ENCODE measurements around the gene RAMP2. TPM values are rescaled to one million over a fixed set of nuclear protein-coding genes. Genes with fewer than 3 reads are reported as not detected.

RAMP2 gene
- not detected in 2 replicates for total RNA-seq

GRCh38 chr17:42760652-42761581 is at the start of gene RAMP2:
TSS of gene RAMP2 (plus strand) at chr17:42761227. CDS start at chr17:42761262, 35 bp downstream.

DNA sequence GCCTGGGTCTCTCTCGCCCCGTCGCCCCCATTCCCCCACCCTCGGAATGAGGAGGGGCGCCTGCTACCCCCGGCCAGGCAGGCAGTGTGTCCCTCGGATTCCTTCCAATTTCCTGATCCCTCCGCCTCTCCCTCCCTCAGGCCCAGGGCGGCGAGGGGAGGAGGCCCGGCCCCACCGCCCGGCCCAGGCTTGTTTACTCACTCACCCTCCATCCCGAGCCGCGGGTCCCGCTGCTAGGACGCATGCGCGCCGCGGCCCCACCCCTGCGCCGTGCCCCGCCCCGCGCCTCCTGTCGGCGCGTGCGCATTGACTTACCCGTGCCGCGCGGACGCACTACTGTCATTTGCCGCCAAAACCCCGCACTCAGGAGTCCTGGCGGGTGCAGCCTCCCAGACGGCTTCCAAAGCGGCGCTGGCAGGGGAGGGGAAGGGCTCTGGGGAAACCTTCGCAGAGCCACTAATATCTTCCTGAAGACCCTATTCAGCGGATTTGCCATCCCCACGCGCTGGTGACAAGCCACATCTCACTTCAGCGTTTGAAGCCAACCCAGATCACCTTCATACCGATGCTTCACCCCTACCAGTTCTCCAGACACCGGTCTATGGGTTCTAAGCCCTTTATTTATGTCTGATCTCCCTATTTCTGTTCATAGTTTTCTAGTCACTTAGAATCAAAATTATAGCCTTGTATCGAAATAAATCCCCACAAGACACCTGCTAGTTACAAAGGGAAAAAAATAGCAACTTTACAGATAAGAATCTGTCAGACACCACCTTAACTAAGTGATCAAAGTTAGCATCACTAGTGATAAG is 16.0 kb upstream of the RAMP2 start, which contains the start of gene EZH1:
TSS of gene EZH1 (minus strand) at position 235 of the 812 bp plus-strand sequence. CDS start 16,099 bp downstream, outside the sequence.

GRCh38 chr17:42773290-42774035 is 12.4 kb downstream of the RAMP2 start, which contains the start of gene VPS25:
TSS of gene VPS25 (plus strand) at chr17:42773449. CDS start at chr17:42773476, 27 bp downstream.

DNA sequence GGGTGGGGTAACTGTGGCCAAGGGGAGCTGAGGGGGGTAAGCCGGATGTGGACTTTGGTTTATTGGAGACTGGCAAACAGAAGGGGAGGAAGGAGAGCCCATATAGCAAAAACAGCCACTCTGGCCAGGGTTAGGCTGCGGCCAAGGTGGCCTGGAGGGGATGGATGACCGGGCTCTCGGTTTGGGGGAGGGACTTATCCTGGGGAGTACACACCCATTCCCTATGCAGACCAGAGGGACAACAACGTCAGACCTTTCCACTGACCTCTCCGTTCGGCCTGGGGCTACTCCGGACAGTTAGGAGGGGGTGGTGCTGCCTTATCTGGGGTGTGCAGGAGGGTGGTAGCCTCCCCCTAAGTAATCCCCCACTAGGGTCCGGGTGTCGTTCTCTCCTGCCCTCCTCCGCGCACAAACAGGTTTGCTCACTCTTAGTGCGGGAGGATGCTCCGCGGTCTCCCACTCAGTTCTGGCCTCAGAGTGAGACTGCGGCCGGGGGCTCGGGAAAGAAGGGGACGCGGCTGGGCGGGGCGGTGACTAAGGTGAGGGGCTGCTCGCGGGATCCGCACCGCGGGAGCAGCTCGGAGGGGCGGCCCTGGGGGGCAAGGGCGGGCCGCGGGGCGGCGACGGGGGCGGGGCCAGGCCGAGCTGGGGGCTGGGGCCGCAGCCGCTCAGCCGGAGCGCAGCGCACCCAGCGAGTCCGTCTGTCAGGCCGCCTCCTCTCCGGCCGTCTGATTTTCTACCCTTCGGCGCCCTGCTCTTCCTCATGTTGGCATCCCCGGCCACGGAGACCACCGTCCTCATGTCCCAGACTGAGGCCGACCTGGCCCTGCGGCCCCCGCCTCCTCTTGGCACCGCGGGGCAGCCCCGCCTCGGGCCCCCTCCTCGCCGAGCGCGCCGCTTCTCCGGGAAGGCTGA is 19.2 kb downstream of the RAMP2 start, which contains the start of gene WNK4:
TSS of gene WNK4 (plus strand) at position 675 of the 915 bp plus-strand sequence. CDS start at position 764, 89 bp downstream.

DNA sequence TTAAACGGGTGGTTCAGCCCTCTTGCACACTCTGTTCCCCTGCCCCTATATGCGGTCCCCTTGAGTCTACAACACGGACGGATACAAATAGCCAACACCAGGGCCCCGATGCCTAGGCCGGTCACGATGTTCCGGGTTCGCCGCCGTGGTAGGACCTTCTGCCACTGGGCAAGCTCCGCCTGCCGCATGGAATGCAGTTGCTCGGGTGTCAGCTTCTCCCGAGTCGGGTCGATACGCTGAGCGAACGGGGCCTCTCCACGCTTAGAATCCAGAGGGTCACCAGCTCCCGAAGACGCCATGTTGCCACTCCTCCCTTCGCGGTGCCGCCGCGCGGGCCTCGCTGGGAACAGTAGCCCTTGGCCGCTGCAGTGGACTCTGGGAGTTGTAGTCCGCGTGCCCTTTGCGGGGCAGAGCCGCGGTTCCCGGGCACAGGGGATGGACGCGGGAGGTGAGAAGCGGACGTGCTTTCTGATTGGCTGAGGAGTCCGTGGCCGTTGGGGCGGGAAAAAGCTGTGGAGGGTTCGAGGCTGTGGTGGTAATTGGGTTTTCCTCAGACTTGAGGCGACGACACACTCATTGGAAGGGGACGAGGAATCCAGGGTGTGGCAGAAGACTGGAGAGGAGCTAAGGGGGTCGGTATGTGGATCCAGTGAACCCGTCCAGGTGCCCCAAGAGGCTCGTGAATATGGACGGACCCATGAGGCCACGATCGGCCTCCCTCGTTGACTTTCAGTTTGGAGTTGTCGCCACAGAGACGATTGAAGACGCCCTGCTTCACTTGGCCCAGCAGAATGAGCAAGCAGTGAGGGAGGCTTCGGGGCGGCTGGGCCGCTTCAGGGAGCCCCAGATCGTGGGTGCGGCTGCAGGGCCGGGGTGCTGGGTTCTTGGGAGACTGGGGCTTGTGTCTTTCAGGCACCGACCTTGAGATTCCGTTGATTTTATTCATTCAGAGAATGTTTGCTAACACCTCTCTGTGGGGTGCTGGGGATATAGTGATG is 37.7 kb downstream of the RAMP2 start, which contains the start of the genes CNTD1 and COA3:
TSS of gene CNTD1 (plus strand) at position 479 of the 998 bp plus-strand sequence. CDS start at position 686, 207 bp downstream.
TSS of gene COA3 (minus strand) at position 322 of the 998 bp plus-strand sequence. CDS start at position 299, 23 bp downstream.

Other genes starting within 250 kb of the RAMP2 start
- 11.6 and 13.5 TPM in 2 replicates for gene NAGLU, start 225.0 kb upstream of the RAMP2 start, total RNA-seq
- gene HSD17B1, start 208.3 kb upstream of the RAMP2 start, total RNA-seq = 2.7 and 3.4 TPM in 2 replicates
- 18.5 and 39.4 TPM in 2 replicates for gene COASY, start 199.1 kb upstream of the RAMP2 start, total RNA-seq
- 34.9 and 38.1 TPM in 2 replicates for gene MLX, start 194.1 kb upstream of the RAMP2 start, total RNA-seq
- gene PSMC3IP, start 183.5 kb upstream of the RAMP2 start, total RNA-seq = 1.4 and 1.9 TPM in 2 replicates
- gene RETREG3, start 151.9 kb upstream of the RAMP2 start, total RNA-seq = 77.7 and 78.3 TPM in 2 replicates
- 11.3 and 27.1 TPM in 2 replicates for gene TUBG1, start 151.5 kb upstream of the RAMP2 start, total RNA-seq
- 3.4 and 5.3 TPM in 2 replicates for gene TUBG2, start 101.9 kb upstream of the RAMP2 start, total RNA-seq
- gene PLEKHH3, start 84.2 kb upstream of the RAMP2 start, total RNA-seq = 16.4 and 31.0 TPM in 2 replicates
- under 0.01 and 0.21 TPM in 2 replicates for gene CCR10, start 79.4 kb upstream of the RAMP2 start, total RNA-seq
- gene CNTNAP1, start 78.7 kb upstream of the RAMP2 start, total RNA-seq = under 0.01 and 0.71 TPM in 2 replicates
- 13.0 and 17.4 TPM in 2 replicates for gene EZH1, start 16.2 kb upstream of the RAMP2 start, total RNA-seq
- 52.1 and 66.3 TPM in 2 replicates for gene VPS25, start 12.2 kb downstream of the RAMP2 start, total RNA-seq
- under 0.01 and 0.57 TPM in 2 replicates for gene WNK4, start 19.4 kb downstream of the RAMP2 start, total RNA-seq
- 32.1 and 41.7 TPM in 2 replicates for gene COA3, start 37.5 kb downstream of the RAMP2 start, total RNA-seq
- not detected in 2 replicates for gene CNTD1, start 37.6 kb downstream of the RAMP2 start, total RNA-seq
- 118 and 125 TPM in 2 replicates for gene BECN1, start 63.1 kb downstream of the RAMP2 start, total RNA-seq
- 86.5 and 115 TPM in 2 replicates for gene PSME3, start 72.2 kb downstream of the RAMP2 start, total RNA-seq
- 0.68 and 2.7 TPM in 2 replicates for gene AOC2, start 83.4 kb downstream of the RAMP2 start, total RNA-seq
- gene AOC3, start 90.0 kb downstream of the RAMP2 start, total RNA-seq = under 0.01 and 0.57 TPM in 2 replicates
- not detected in 2 replicates for gene G6PC1, start 139.6 kb downstream of the RAMP2 start, total RNA-seq
- 17.4 and 19.9 TPM in 2 replicates for gene AARSD1, start 203.2 kb downstream of the RAMP2 start, total RNA-seq
- under 0.01 TPM in 1 of 2 replicates, not detected in the other for gene PTGES3L, start 218.9 kb downstream of the RAMP2 start, total RNA-seq
- 11.6 and 15.3 TPM in 2 replicates for gene RUNDC1, start 219.3 kb downstream of the RAMP2 start, total RNA-seq
- gene RPL27, start 237.2 kb downstream of the RAMP2 start, total RNA-seq = 811 and 1,441 TPM in 2 replicates
- gene IFI35, start 245.6 kb downstream of the RAMP2 start, total RNA-seq = 1.4 and 3.4 TPM in 2 replicates